Measurements from ENCODE around the gene CELSR1.

CELSR1 gene

GRCh38 chr22:46350121-46350520, 187.3 kb downstream of the CELSR1 start:
- TF ChIP-seq CTCF (IDR thresholded peaks at IDR 0.05; ENCODE audit: insufficient read depth, low read depth, low read length, missing control alignments): no peak
- no peak for DNase-seq (ENCODE audit: low read depth)
- no peak overlapping the region for H3K4me3 ChIP-seq (ENCODE audit: low read length)

GRCh38 chr22:46349681-46350080, 187.7 kb downstream of the CELSR1 start:
- no peak for TF ChIP-seq CTCF (IDR thresholded peaks at IDR 0.05; ENCODE audit: insufficient read depth, low read depth, low read length, missing control alignments)
- DNase-seq (ENCODE audit: low read depth): no peak
- H3K4me3 ChIP-seq (ENCODE audit: low read length): no peak overlapping the region

- no peak for DNase-seq (ENCODE audit: low read depth)
- no peak for TF ChIP-seq CTCF (IDR thresholded peaks at IDR 0.05; ENCODE audit: insufficient read depth, low read depth, low read length, missing control alignments)
- no peak overlapping the region for H3K4me3 ChIP-seq (ENCODE audit: low read length)
These were observed 188.2 kb downstream of the CELSR1 start for GRCh38 chr22:46349238-46349637.

GRCh38 chr22:46348099-46348695, 189.2 kb downstream of the CELSR1 start:
- no peak for TF ChIP-seq CTCF (IDR thresholded peaks at IDR 0.05; ENCODE audit: insufficient read depth, low read depth, low read length, missing control alignments)
- DNase-seq (ENCODE audit: low read depth): no peak
- no peak overlapping the region for H3K4me3 ChIP-seq (ENCODE audit: low read length)

GRCh38 chr22:46347646-46348045, 189.8 kb downstream of the CELSR1 start:
- no peak overlapping the region for H3K4me3 ChIP-seq (ENCODE audit: low read length)
- DNase-seq (ENCODE audit: low read depth): no peak
- no peak for TF ChIP-seq CTCF (IDR thresholded peaks at IDR 0.05; ENCODE audit: insufficient read depth, low read depth, low read length, missing control alignments)

GRCh38 chr22:46346680-46347405, 190.6 kb downstream of the CELSR1 start:
- no peak for TF ChIP-seq CTCF (IDR thresholded peaks at IDR 0.05; ENCODE audit: insufficient read depth, low read depth, low read length, missing control alignments)
- H3K4me3 ChIP-seq (ENCODE audit: low read length): no peak overlapping the region
- no peak for DNase-seq (ENCODE audit: low read depth)

- DNase-seq (ENCODE audit: low read depth): no peak
- H3K4me3 ChIP-seq (ENCODE audit: low read length): no peak overlapping the region
- TF ChIP-seq CTCF (IDR thresholded peaks at IDR 0.05; ENCODE audit: insufficient read depth, low read depth, low read length, missing control alignments): no peak
These were observed 196.7 kb downstream of the CELSR1 start for GRCh38 chr22:46340676-46341075.
